Lower leg skin (tissue), 4 donors: ENCODE data around the gene CYP3A4. TPM values are rescaled to one million over a fixed set of nuclear protein-coding genes. Genes with fewer than 3 reads are reported as not detected.
"Not testable (repeated sequence)": the region's sequence is repeated elsewhere in the genome, so short reads cannot be mapped to it uniquely, and the experiment has no call there.

Experiments
- DNase-seq, 2 donors: peaks; one replicate each; pipeline ENCODE4 v3.0.0-alpha.2; 2019; ENCODE audit warnings: low spot score in 2 of 2
- H3K4me3 ChIP-seq: fragments of 200-600 bp; sonication (generic); 2 replicates; pipeline ENCODE4 v1.5.1; 2017; ENCODE audit warnings: mild to moderate bottlenecking, low read depth; ENCODE audit not compliant: poor library complexity, severe bottlenecking
- CTCF ChIP-seq, 3 donors: fragments of 450-650 bp; IDR thresholded peaks; one replicate each; pipeline ENCODE4 v1.5.1; 2016; ENCODE audit warnings: antibody characterized with exemption in 3 of 3, mild to moderate bottlenecking in 3 of 3, moderate library complexity in 2 of 3
- POLR2A ChIP-seq, 2 donors: fragments of 450-650 bp; IDR thresholded peaks; one replicate each; pipeline ENCODE4 v1.6.1; 2016 to 2017; ENCODE audit warnings: antibody characterized with exemption in 2 of 2, mild to moderate bottlenecking in 1 of 2, moderate library complexity in 1 of 2
- WGBS, 2 donors: methylation state at CpG; one replicate each; pipeline ENCODE4 v1.1.5; 2018; 5-methylcytosine and 5-hydroxymethylcytosine counted together
- intact Hi-C: fragments of 100-400 bp; cut with DNase I; formaldehyde crosslinking; loops from one replicate; pipeline ENCODE4 v1.15.0; 2023; ENCODE audit warnings: low total_unique reads
- total RNA-seq, 4 donors: library from RNA; depleted of rRNA; stranded (reverse); fragments of >200 nt; gene quantifications; one replicate each; pipeline ENCODE4 v1.1.0, GENCODE V29; 2016

Gene CYP3A4
- total RNA-seq, 4 donors from 2014 or later = 2.7 to 5.2 (median 4.3) TPM

GRCh38 chr7:99780588-99780987, 3.4 kb downstream of the CYP3A4 start:
- intact Hi-C loops = no loop called here
- TF ChIP-seq POLR2A (IDR thresholded peaks at IDR 0.05) (no peak), CTCF (IDR thresholded peaks at IDR 0.05) (no peak)
- H3K4me3 ChIP-seq = no peak overlapping the region
- 79 to 86% methylated on average over 1 of the region's 1 CpG for WGBS, 2 donors
- DNase-seq = no peak

- intact Hi-C loops = no loop called here
- 87 to 88% methylated on average over 3 of the region's 3 CpGs for WGBS, 2 donors
These were observed 4.0 kb downstream of the CYP3A4 start for GRCh38 chr7:99779949-99780348.

GRCh38 chr7:99778880-99779279, 5.1 kb downstream of the CYP3A4 start:
- H3K4me3 ChIP-seq = no peak overlapping the region
- TF ChIP-seq CTCF (IDR thresholded peaks at IDR 0.05) (no peak), POLR2A (IDR thresholded peaks at IDR 0.05) (no peak)
- WGBS, 2 donors = 82 to 88% methylated on average over 5 of the region's 5 CpGs
- DNase-seq = no peak
- intact Hi-C loops = no loop called here

More at GRCh38 chr7:99779949-99780348, 4.0 kb downstream of the CYP3A4 start:
- no peak overlapping the region for H3K4me3 ChIP-seq
- DNase-seq = no peak
- TF ChIP-seq POLR2A (IDR thresholded peaks at IDR 0.05) (no peak), CTCF (IDR thresholded peaks at IDR 0.05) (no peak)

GRCh38 chr7:99773395-99773794, 10.6 kb downstream of the CYP3A4 start:
- intact Hi-C loops, DNase-seq, H3K4me3 ChIP-seq: not testable (repeated sequence)
- 88 to 90% methylated on average over 1 of the region's 1 CpG for WGBS, 2 donors

- DNase-seq = no peak
- H3K4me3 ChIP-seq = no peak overlapping the region
- intact Hi-C loops = no loop called here
- TF ChIP-seq POLR2A (IDR thresholded peaks at IDR 0.05) (no peak), CTCF (IDR thresholded peaks at IDR 0.05) (no peak)
- 78 to 91% methylated on average over 1 of the region's 1 CpG for WGBS, 2 donors
These were observed 11.4 kb downstream of the CYP3A4 start for GRCh38 chr7:99772565-99772964.

- intact Hi-C loops, DNase-seq, H3K4me3 ChIP-seq: not testable (repeated sequence)
- 91 to 92% methylated on average over 3 of the region's 3 CpGs for WGBS, 2 donors
These were observed 14.5 kb downstream of the CYP3A4 start for GRCh38 chr7:99769494-99769893.

- DNase-seq = no peak
- 92 to 96% methylated on average over 2 of the region's 2 CpGs for WGBS, 2 donors
- intact Hi-C loops = no loop called here
- H3K4me3 ChIP-seq = no peak overlapping the region
- TF ChIP-seq POLR2A (IDR thresholded peaks at IDR 0.05) = no peak
- TF ChIP-seq CTCF (IDR thresholded peaks at IDR 0.05) = no peak
These were observed 15.5 kb downstream of the CYP3A4 start for GRCh38 chr7:99768471-99768870.
